ENCODE data around the gene TAPBPL. TPM values are rescaled to one million over a fixed set of nuclear protein-coding genes. Genes with fewer than 3 reads are reported as not detected.

Gene TAPBPL
- total and polyA plus RNA-seq, 2 of the 13 experiments (the other 11 are each of a cell fraction or from before 2014, with no cell fraction given), result 10.0 to 14.5 TPM

DNA sequence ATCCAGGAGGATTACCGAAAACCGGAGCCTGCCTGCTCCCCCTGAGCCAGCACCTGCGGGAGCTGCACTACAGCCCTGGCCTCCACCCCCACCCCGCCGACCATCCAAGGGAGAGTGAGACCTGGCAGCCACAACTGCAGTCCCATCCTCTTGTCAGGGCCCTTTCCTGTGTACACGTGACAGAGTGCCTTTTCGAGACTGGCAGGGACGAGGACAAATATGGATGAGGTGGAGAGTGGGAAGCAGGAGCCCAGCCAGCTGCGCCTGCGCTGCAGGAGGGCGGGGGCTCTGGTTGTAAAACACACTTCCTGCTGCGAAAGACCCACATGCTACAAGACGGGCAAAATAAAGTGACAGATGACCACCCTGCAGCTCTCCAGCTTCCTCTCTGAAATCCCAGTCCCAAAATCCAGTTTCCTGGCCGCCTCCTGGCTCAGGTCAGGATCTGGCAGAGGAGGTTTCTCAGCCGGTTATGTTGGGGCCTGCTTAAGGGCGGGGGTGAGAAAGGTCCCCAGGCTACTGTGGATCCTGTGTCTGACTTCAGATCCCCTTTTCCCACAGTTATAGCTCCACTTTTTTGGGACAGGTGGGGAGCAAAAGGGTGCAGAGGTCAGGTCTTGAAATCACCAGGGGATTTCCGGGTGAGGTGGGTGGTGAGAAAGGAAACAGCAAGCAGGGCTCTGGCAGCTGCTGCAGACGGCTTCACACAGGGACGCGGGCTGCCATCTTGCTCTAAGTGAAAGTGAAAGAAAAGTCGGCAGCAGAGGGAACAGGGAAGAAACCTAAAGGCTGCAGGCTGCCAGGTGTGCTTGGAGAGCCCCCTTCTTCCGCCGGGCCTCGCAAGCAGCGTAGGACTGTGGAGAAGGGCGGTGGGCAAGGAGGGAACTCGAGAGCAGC is at the start of gene TAPBPL (continued):
- TF ChIP-seq, protein P1, sequence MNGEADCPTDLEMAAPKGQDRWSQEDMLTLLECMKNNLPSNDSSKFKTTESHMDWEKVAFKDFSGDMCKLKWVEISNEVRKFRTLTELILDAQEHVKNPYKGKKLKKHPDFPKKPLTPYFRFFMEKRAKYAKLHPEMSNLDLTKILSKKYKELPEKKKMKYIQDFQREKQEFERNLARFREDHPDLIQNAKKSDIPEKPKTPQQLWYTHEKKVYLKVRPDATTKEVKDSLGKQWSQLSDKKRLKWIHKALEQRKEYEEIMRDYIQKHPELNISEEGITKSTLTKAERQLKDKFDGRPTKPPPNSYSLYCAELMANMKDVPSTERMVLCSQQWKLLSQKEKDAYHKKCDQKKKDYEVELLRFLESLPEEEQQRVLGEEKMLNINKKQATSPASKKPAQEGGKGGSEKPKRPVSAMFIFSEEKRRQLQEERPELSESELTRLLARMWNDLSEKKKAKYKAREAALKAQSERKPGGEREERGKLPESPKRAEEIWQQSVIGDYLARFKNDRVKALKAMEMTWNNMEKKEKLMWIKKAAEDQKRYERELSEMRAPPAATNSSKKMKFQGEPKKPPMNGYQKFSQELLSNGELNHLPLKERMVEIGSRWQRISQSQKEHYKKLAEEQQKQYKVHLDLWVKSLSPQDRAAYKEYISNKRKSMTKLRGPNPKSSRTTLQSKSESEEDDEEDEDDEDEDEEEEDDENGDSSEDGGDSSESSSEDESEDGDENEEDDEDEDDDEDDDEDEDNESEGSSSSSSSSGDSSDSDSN (CRISPR knock-in tag; IDR thresholded peaks at IDR 0.05), result 0 out of 2 replicates have a peak, but pooled peaks have one; percentile 50
- no peak for TF ChIP-seq ZNF713 (CRISPR knock-in tag; IDR thresholded peaks at IDR 0.05)
- TF ChIP-seq, protein P2, sequence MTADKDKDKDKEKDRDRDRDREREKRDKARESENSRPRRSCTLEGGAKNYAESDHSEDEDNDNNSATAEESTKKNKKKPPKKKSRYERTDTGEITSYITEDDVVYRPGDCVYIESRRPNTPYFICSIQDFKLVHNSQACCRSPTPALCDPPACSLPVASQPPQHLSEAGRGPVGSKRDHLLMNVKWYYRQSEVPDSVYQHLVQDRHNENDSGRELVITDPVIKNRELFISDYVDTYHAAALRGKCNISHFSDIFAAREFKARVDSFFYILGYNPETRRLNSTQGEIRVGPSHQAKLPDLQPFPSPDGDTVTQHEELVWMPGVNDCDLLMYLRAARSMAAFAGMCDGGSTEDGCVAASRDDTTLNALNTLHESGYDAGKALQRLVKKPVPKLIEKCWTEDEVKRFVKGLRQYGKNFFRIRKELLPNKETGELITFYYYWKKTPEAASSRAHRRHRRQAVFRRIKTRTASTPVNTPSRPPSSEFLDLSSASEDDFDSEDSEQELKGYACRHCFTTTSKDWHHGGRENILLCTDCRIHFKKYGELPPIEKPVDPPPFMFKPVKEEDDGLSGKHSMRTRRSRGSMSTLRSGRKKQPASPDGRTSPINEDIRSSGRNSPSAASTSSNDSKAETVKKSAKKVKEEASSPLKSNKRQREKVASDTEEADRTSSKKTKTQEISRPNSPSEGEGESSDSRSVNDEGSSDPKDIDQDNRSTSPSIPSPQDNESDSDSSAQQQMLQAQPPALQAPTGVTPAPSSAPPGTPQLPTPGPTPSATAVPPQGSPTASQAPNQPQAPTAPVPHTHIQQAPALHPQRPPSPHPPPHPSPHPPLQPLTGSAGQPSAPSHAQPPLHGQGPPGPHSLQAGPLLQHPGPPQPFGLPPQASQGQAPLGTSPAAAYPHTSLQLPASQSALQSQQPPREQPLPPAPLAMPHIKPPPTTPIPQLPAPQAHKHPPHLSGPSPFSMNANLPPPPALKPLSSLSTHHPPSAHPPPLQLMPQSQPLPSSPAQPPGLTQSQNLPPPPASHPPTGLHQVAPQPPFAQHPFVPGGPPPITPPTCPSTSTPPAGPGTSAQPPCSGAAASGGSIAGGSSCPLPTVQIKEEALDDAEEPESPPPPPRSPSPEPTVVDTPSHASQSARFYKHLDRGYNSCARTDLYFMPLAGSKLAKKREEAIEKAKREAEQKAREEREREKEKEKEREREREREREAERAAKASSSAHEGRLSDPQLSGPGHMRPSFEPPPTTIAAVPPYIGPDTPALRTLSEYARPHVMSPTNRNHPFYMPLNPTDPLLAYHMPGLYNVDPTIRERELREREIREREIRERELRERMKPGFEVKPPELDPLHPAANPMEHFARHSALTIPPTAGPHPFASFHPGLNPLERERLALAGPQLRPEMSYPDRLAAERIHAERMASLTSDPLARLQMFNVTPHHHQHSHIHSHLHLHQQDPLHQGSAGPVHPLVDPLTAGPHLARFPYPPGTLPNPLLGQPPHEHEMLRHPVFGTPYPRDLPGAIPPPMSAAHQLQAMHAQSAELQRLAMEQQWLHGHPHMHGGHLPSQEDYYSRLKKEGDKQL (CRISPR knock-in tag; IDR thresholded peaks at IDR 0.05; ENCODE audit: low read depth), result no peak
- no peak for TF ChIP-seq NCOA1 (CRISPR knock-in tag; IDR thresholded peaks at IDR 0.05)
- TF ChIP-seq, protein P3, sequence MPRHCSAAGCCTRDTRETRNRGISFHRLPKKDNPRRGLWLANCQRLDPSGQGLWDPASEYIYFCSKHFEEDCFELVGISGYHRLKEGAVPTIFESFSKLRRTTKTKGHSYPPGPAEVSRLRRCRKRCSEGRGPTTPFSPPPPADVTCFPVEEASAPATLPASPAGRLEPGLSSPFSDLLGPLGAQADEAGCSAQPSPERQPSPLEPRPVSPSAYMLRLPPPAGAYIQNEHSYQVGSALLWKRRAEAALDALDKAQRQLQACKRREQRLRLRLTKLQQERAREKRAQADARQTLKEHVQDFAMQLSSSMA (CRISPR knock-in tag; IDR thresholded peaks at IDR 0.05), result no peak
- TF ChIP-seq HNRNPLL (IDR thresholded peaks at IDR 0.05; ENCODE audit: low read depth, low read length, poor library complexity, severe bottlenecking), result no peak
- TF ChIP-seq, protein P4, sequence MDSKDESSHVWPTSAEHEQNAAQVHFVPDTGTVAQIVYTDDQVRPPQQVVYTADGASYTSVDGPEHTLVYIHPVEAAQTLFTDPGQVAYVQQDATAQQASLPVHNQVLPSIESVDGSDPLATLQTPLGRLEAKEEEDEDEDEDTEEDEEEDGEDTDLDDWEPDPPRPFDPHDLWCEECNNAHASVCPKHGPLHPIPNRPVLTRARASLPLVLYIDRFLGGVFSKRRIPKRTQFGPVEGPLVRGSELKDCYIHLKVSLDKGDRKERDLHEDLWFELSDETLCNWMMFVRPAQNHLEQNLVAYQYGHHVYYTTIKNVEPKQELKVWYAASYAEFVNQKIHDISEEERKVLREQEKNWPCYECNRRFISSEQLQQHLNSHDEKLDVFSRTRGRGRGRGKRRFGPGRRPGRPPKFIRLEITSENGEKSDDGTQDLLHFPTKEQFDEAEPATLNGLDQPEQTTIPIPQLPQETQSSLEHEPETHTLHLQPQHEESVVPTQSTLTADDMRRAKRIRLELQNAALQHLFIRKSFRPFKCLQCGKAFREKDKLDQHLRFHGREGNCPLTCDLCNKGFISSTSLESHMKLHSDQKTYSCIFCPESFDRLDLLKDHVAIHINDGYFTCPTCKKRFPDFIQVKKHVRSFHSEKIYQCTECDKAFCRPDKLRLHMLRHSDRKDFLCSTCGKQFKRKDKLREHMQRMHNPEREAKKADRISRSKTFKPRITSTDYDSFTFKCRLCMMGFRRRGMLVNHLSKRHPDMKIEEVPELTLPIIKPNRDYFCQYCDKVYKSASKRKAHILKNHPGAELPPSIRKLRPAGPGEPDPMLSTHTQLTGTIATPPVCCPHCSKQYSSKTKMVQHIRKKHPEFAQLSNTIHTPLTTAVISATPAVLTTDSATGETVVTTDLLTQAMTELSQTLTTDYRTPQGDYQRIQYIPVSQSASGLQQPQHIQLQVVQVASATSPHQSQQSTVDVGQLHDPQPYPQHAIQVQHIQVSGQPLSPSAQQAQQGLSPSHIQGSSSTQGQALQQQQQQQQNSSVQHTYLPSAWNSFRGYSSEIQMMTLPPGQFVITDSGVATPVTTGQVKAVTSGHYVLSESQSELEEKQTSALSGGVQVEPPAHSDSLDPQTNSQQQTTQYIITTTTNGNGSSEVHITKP (CRISPR knock-in tag; IDR thresholded peaks at IDR 0.05; ENCODE audit: low read depth), result no peak
- TF ChIP-seq, protein P5, sequence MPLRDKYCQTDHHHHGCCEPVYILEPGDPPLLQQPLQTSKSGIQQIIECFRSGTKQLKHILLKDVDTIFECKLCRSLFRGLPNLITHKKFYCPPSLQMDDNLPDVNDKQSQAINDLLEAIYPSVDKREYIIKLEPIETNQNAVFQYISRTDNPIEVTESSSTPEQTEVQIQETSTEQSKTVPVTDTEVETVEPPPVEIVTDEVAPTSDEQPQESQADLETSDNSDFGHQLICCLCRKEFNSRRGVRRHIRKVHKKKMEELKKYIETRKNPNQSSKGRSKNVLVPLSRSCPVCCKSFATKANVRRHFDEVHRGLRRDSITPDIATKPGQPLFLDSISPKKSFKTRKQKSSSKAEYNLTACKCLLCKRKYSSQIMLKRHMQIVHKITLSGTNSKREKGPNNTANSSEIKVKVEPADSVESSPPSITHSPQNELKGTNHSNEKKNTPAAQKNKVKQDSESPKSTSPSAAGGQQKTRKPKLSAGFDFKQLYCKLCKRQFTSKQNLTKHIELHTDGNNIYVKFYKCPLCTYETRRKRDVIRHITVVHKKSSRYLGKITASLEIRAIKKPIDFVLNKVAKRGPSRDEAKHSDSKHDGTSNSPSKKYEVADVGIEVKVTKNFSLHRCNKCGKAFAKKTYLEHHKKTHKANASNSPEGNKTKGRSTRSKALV (CRISPR knock-in tag; IDR thresholded peaks at IDR 0.05), result 0 out of 2 replicates have a peak, but pooled peaks have one; percentile 23
- no peak for TF ChIP-seq ZNF670 (CRISPR knock-in tag; IDR thresholded peaks at IDR 0.05; ENCODE audit: borderline replicate concordance)
- peak; percentile 77 for TF ChIP-seq SAP130 (CRISPR knock-in tag; IDR thresholded peaks at IDR 0.05; ENCODE audit: low read depth)
- no peak for TF ChIP-seq ZSCAN20 (CRISPR knock-in tag; IDR thresholded peaks at IDR 0.05; ENCODE audit: borderline replicate concordance)
- TF ChIP-seq TOE1 (CRISPR knock-in tag; IDR thresholded peaks at IDR 0.05), result no peak

Measured in HepG2 (cell line).